ENCODE measurements around the gene SLC12A8.

DNA sequence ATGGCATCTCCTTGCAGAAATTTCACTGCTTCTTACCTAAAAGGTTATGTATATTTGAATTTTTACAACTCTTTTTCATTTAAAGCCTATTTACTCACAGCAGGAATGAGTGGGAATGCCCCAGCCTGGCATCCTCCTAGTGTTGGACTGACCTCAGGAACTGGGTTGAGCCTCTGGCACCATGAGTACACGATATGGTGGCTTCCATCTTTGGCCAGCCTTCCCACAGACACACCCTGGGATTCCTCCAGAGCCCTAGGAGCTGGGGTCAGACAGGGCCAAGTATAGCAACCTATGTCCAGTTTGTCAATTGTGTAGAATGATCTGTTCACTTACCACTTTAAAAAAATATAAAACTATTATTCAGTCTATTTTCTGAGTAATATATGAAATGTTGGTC is 99.6 kb downstream of the SLC12A8 start:
- TF ChIP-seq, protein P1, sequence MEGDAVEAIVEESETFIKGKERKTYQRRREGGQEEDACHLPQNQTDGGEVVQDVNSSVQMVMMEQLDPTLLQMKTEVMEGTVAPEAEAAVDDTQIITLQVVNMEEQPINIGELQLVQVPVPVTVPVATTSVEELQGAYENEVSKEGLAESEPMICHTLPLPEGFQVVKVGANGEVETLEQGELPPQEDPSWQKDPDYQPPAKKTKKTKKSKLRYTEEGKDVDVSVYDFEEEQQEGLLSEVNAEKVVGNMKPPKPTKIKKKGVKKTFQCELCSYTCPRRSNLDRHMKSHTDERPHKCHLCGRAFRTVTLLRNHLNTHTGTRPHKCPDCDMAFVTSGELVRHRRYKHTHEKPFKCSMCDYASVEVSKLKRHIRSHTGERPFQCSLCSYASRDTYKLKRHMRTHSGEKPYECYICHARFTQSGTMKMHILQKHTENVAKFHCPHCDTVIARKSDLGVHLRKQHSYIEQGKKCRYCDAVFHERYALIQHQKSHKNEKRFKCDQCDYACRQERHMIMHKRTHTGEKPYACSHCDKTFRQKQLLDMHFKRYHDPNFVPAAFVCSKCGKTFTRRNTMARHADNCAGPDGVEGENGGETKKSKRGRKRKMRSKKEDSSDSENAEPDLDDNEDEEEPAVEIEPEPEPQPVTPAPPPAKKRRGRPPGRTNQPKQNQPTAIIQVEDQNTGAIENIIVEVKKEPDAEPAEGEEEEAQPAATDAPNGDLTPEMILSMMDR (IDR thresholded peaks at IDR 0.05) = no peak
- TF ChIP-seq POLR2A (IDR thresholded peaks at IDR 0.05) = no peak
